ENCODE data around the gene LSM10.
A peak's percentile ranks its signal among the peaks of the same experiment; 100 is the strongest.

- TF ChIP-seq, protein P1, sequence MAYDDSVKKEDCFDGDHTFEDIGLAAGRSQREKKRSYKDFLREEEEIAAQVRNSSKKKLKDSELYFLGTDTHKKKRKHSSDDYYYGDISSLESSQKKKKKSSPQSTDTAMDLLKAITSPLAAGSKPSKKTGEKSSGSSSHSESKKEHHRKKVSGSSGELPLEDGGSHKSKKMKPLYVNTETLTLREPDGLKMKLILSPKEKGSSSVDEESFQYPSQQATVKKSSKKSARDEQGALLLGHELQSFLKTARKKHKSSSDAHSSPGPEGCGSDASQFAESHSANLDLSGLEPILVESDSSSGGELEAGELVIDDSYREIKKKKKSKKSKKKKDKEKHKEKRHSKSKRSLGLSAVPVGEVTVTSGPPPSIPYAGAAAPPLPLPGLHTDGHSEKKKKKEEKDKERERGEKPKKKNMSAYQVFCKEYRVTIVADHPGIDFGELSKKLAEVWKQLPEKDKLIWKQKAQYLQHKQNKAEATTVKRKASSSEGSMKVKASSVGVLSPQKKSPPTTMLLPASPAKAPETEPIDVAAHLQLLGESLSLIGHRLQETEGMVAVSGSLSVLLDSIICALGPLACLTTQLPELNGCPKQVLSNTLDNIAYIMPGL (CRISPR knock-in tag; IDR thresholded peaks at IDR 0.05): no peak
- TF ChIP-seq ZNF232 (CRISPR knock-in tag; IDR thresholded peaks at IDR 0.05) (no peak), MXD4 (CRISPR knock-in tag; IDR thresholded peaks at IDR 0.05; ENCODE audit: borderline replicate concordance) (no peak), JUN (CRISPR knock-in tag; IDR thresholded peaks at IDR 0.05) (no peak), ZNF121 (CRISPR knock-in tag; IDR thresholded peaks at IDR 0.05) (0 out of 2 replicates have a peak, but pooled peaks have one; percentile 10), ZBTB21 (CRISPR knock-in tag; IDR thresholded peaks at IDR 0.05; ENCODE audit: borderline replicate concordance) (no peak)
- TF ChIP-seq, protein P2, sequence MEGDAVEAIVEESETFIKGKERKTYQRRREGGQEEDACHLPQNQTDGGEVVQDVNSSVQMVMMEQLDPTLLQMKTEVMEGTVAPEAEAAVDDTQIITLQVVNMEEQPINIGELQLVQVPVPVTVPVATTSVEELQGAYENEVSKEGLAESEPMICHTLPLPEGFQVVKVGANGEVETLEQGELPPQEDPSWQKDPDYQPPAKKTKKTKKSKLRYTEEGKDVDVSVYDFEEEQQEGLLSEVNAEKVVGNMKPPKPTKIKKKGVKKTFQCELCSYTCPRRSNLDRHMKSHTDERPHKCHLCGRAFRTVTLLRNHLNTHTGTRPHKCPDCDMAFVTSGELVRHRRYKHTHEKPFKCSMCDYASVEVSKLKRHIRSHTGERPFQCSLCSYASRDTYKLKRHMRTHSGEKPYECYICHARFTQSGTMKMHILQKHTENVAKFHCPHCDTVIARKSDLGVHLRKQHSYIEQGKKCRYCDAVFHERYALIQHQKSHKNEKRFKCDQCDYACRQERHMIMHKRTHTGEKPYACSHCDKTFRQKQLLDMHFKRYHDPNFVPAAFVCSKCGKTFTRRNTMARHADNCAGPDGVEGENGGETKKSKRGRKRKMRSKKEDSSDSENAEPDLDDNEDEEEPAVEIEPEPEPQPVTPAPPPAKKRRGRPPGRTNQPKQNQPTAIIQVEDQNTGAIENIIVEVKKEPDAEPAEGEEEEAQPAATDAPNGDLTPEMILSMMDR (IDR thresholded peaks at IDR 0.05): no peak
Observed at GRCh38 chr1:36400514-36400824, 2.8 kb upstream of the LSM10 start.
